HCT116 (cell line): ENCODE measurements around the gene GREM2. TPM values are rescaled to one million over a fixed set of nuclear protein-coding genes. Genes with fewer than 3 reads are reported as not detected.

Experiments used
- ATAC-seq: fragments of 200-7000 bp; cut with Tn5 transposase; 2 replicates; pipeline ENCODE4 v1.9.1; 2020; ENCODE audit warnings: mild to moderate bottlenecking, moderate library complexity
- BruUV-seq: library from RNA; stranded (reverse); fragments of 400-500 nt; replicated peaks from 2 replicates; lab custom pipeline; 2021; lab: Mats Ljungman, UMichigan
- CTCF ChIA-PET: fragments of 300-600 bp; sonication (Branson Sonifier 250); formaldehyde crosslinking; loops from one replicate; lab custom pipeline; 2021; ENCODE audit warnings: antibody characterized with exemption; lab: Charles Lee
- POLR2A ChIA-PET: fragments of 300-600, 350-600 bp; sonication (Branson Sonifier 250); formaldehyde crosslinking; loops from one replicate; lab custom pipeline; 2021; ENCODE audit warnings: antibody characterized with exemption; lab: Charles Lee
- RAD21 ChIA-PET, 2 experiments: fragments of 300-600 bp; sonication (Branson Sonifier 250); formaldehyde crosslinking; loops; one replicate each; lab custom pipeline; 2023; ENCODE audit warnings: low total read pairs in 2 of 2; ENCODE audit not compliant: uncharacterized antibody in 2 of 2, unreplicated experiment in 2 of 2, low non-redundant PET in 1 of 2; lab: Charles Lee
- DNase-seq: peaks from one replicate; pipeline ENCODE4 v3.0.0-alpha.2; 2010; ENCODE audit warnings: low read depth, low spot score
- H2AFZ ChIP-seq: fragments of 200-600 bp; shearing (Covaris generic), sonication (generic); 2 replicates; pipeline ENCODE4 v1.6.1; 2017; ENCODE audit warnings: low read depth, mixed run types, mixed read lengths, antibody characterized with exemption, low read length; ENCODE audit not compliant: poor library complexity, severe bottlenecking
- H3K27ac ChIP-seq: 2 replicates; pipeline ENCODE4 v1.5.1; 2012; ENCODE audit warnings: low read depth, low read length
- H3K27me3 ChIP-seq: fragments of 200-600 bp; sonication (generic); 2 replicates; pipeline ENCODE4 v1.6.1; 2016; ENCODE audit warnings: mixed run types, low read length, mixed read lengths; ENCODE audit not compliant: insufficient read depth
- H3K36me3 ChIP-seq, 2 experiments: fragments of 200-500 bp in 1 of 2; fragments of 200-600 bp in 1 of 2; sonication (Bioruptor generic) in 1 of 2; sonication (generic) in 1 of 2; 2 replicates each; pipeline versions ENCODE4 v1.5.1 to v1.6.1; 2014 to 2016; ENCODE audit warnings: low read length in 2 of 2, inconsistent platforms in 1 of 2, mixed read lengths in 1 of 2, mixed run types in 1 of 2; ENCODE audit not compliant: insufficient read depth in 2 of 2, control insufficient read depth in 1 of 2
- H3K4me1 ChIP-seq, 2 experiments: fragments of 200-600 bp in 1 of 2; sonication (generic) in 1 of 2; 2 replicates each; pipeline versions ENCODE4 v1.5.1 to v1.6.1; 2012 to 2017; ENCODE audit warnings: low read length in 2 of 2, inconsistent platforms in 1 of 2, mild to moderate bottlenecking in 1 of 2, mixed read lengths in 1 of 2, mixed run types in 1 of 2, moderate library complexity in 1 of 2; ENCODE audit not compliant: insufficient read depth in 2 of 2, control insufficient read depth in 1 of 2
- H3K4me2 ChIP-seq: fragments of 200-600 bp; sonication (generic); 2 replicates; pipeline ENCODE4 v1.6.1; 2017; ENCODE audit warnings: mixed run types, low read length, mixed read lengths
- H3K4me3 ChIP-seq, 2 experiments: fragments of 200-600 bp in 1 of 2; sonication (generic) in 1 of 2; replicated peaks in 1 of 2; 2 replicates each; pipeline ENCODE4 v1.5.1; 2011 to 2016; ENCODE audit warnings: low read length in 2 of 2, control low read depth in 1 of 2, low read depth in 1 of 2, mild to moderate bottlenecking in 1 of 2, mixed read lengths in 1 of 2, mixed run types in 1 of 2
- H3K79me2 ChIP-seq: fragments of 200-600 bp; sonication (generic); 2 replicates; pipeline ENCODE4 v1.6.1; 2017; ENCODE audit warnings: mild to moderate bottlenecking, mixed run types, low read length, moderate library complexity, mixed read lengths; ENCODE audit not compliant: insufficient read depth
- H3K9ac ChIP-seq: fragments of 200-600 bp; sonication (generic); 2 replicates; pipeline ENCODE4 v1.6.1; 2016; ENCODE audit warnings: low read length, mixed read lengths
- H3K9me2 ChIP-seq: fragments of 200-600 bp; sonication (generic), shearing (Covaris generic); 2 replicates; pipeline ENCODE4 v1.6.1; 2017; ENCODE audit warnings: mixed run types, mild to moderate bottlenecking, moderate library complexity; ENCODE audit not compliant: insufficient read depth
- H3K9me3 ChIP-seq, 2 experiments: fragments of 200-500 bp in 1 of 2; fragments of 200-600 bp in 1 of 2; sonication (Bioruptor generic) in 1 of 2; sonication (generic) in 1 of 2; 2 replicates each; pipeline ENCODE4 v1.6.1; 2014 to 2017; ENCODE audit warnings: low read length in 2 of 2, mixed read lengths in 2 of 2, inconsistent platforms in 1 of 2, low read depth in 1 of 2, mild to moderate bottlenecking in 1 of 2, mixed run types in 1 of 2, moderate library complexity in 1 of 2; ENCODE audit not compliant: control insufficient read depth in 1 of 2, insufficient read depth in 1 of 2
- H4K20me1 ChIP-seq: fragments of 200-600 bp; sonication (generic), shearing (Covaris generic); 2 replicates; pipeline ENCODE4 v1.6.1; 2017; ENCODE audit warnings: mixed run types, mild to moderate bottlenecking, moderate library complexity; ENCODE audit not compliant: insufficient read depth
- CBX3 ChIP-seq: IDR thresholded peaks from 2 replicates; pipeline ENCODE4 v1.6.1; 2012; ENCODE audit warnings: low read depth
- CEBPB ChIP-seq: IDR thresholded peaks from 2 replicates; pipeline ENCODE4 v1.6.1; 2012; ENCODE audit warnings: low read depth
- ELF1 ChIP-seq: IDR thresholded peaks from 2 replicates; pipeline ENCODE4 v1.6.1; 2012; ENCODE audit warnings: low read depth, borderline replicate concordance
- EZH2 ChIP-seq: fragments of 200-600 bp; sonication (generic); IDR thresholded peaks from 2 replicates; pipeline ENCODE4 v1.6.1; 2017; ENCODE audit warnings: antibody characterized with exemption, mixed run types
- EZH2phosphoT487 ChIP-seq: fragments of 200-600 bp; IDR thresholded peaks from 2 replicates; pipeline ENCODE4 v1.6.1; 2018; ENCODE audit warnings: antibody characterized with exemption, borderline replicate concordance
- JUND ChIP-seq: IDR thresholded peaks from 2 replicates; pipeline ENCODE4 v1.6.1; 2012
- POLR2A ChIP-seq: IDR thresholded peaks from 2 replicates; pipeline ENCODE4 v1.7.0; 2011; ENCODE audit warnings: borderline replicate concordance; ENCODE audit not compliant: insufficient read depth, insufficient read length; ENCODE audit errors: extremely low read depth
- RAD21 ChIP-seq: IDR thresholded peaks from 2 replicates; pipeline ENCODE4 v1.6.1; 2012; ENCODE audit warnings: low read depth, mild to moderate bottlenecking
- SP1 ChIP-seq: IDR thresholded peaks from 2 replicates; pipeline ENCODE4 v1.6.1; 2012; ENCODE audit warnings: low read depth
- SRF ChIP-seq: IDR thresholded peaks from 2 replicates; pipeline ENCODE4 v1.6.1; 2012; ENCODE audit warnings: low read depth
- TCF7L2 ChIP-seq: IDR thresholded peaks from 2 replicates; pipeline ENCODE4 v1.7.0; 2011; ENCODE audit warnings: borderline replicate concordance, inconsistent platforms; ENCODE audit not compliant: insufficient read depth, insufficient read length; ENCODE audit errors: extremely low read depth
- YY1 ChIP-seq: IDR thresholded peaks from 2 replicates; pipeline ENCODE4 v1.6.1; 2011; ENCODE audit warnings: low read length, low read depth, moderate library complexity, mild to moderate bottlenecking; ENCODE audit not compliant: insufficient replicate concordance; ENCODE audit errors: extremely low read depth
- ZFX ChIP-seq: fragments of 450-650 bp; IDR thresholded peaks from 2 replicates; pipeline ENCODE4 v1.6.1; 2017
- intact Hi-C: fragments of 100-400 bp; cut with micrococcal nuclease; formaldehyde crosslinking; loops from 2 replicates; pipeline ENCODE4 v1.10.0; 2022
- total RNA-seq: library from RNA; stranded (reverse); gene quantifications from one replicate; pipeline ENCODE4 v1.2.1, GENCODE V29; 2021; ENCODE audit not compliant: unreplicated experiment
- TF ChIP-seq, protein P1 (sequence below): IDR thresholded peaks from 2 replicates; pipeline ENCODE4 v1.6.1; 2012
- TF ChIP-seq, protein P2 (sequence below), 3 experiments: fragments of 200-600 bp in 1 of 3; sonication (generic) in 1 of 3; IDR thresholded peaks in 2 of 3; conservative IDR thresholded peaks in 1 of 3; 2 replicates each; pipeline ENCODE4 v1.5.1; 2012 to 2017; ENCODE audit warnings: low read depth in 2 of 3, low read length in 2 of 3, antibody characterized with exemption in 1 of 3, borderline replicate concordance in 1 of 3, control low read depth in 1 of 3, mild to moderate bottlenecking in 1 of 3, mixed read lengths in 1 of 3, mixed run types in 1 of 3, moderate library complexity in 1 of 3; ENCODE audit not compliant: insufficient read depth in 1 of 3
- TF ChIP-seq, protein P3 (sequence below): IDR thresholded peaks from 2 replicates; pipeline ENCODE4 v1.6.1; 2011; ENCODE audit warnings: mild to moderate bottlenecking, low read length, moderate library complexity; ENCODE audit not compliant: insufficient replicate concordance; ENCODE audit errors: extremely low read depth
- TF ChIP-seq, protein P4 (sequence below): IDR thresholded peaks from 2 replicates; pipeline ENCODE4 v1.6.1; 2012

GREM2 gene
- total RNA-seq, 1 experiment from 2014 or later = not detected

DNA sequence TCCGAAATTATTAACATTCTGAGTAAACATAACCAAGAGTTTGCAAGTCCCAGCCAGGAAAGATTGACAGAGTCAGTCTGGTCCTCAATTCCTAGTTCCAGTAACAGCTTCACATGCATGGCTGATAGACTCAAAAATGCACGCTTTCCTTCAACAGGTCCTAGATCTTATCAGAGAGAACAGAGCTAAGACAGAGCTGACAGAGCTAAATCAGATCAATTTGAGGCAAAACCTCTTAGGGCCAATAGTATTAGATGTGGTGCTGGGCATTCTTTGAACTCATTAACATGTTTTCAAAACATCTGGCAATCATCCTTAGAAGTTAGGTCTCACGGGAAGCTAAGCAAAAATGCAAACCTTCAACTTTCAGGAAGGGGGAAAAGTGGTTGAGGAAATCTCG lies 114.0 kb downstream of the GREM2 start:
- Histone ChIP-seq H2AFZ (no peak overlapping the region), H3K79me2 (no peaks in the 10 kb centered on the region), H3K4me1 (no peaks in the 10 kb centered on the region), H3K27ac (no peak overlapping the region), H3K9ac (no peak overlapping the region), H3K4me3 (no peak overlapping the region), H4K20me1 (no peaks in the 10 kb centered on the region), H3K27me3 (no peaks in the 10 kb centered on the region), H3K36me3 (no peaks in the 10 kb centered on the region), H3K9me3 (peaks cover 8 to 15% of the 10 kb centered on the region in 2 experiments; a peak in 2 of 4 replicates), H3K9me2 (no peaks in the 10 kb centered on the region), H3K4me2 (no peak overlapping the region)
- ChIA-PET POLR2A (no interaction called here), CTCF (no interaction called here)
- no peak for ATAC-seq
- BruUV-seq = no TSS peak
- no peak for DNase-seq
- intact Hi-C loops = no loop called here
- TF ChIP-seq TCF7L2 (no peak), RAD21 (no peak), SRF (no peak), EZH2phosphoT487 (no peak), EZH2 (no peak), YY1 (no peak), CBX3 (no peak), ZFX (no peak), SP1 (no peak), CEBPB (no peak), POLR2A (no peak), JUND (no peak), ELF1 (no peak)
- TF ChIP-seq, protein P1, sequence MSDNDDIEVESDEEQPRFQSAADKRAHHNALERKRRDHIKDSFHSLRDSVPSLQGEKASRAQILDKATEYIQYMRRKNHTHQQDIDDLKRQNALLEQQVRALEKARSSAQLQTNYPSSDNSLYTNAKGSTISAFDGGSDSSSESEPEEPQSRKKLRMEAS = no peak
- TF ChIP-seq, protein P2, sequence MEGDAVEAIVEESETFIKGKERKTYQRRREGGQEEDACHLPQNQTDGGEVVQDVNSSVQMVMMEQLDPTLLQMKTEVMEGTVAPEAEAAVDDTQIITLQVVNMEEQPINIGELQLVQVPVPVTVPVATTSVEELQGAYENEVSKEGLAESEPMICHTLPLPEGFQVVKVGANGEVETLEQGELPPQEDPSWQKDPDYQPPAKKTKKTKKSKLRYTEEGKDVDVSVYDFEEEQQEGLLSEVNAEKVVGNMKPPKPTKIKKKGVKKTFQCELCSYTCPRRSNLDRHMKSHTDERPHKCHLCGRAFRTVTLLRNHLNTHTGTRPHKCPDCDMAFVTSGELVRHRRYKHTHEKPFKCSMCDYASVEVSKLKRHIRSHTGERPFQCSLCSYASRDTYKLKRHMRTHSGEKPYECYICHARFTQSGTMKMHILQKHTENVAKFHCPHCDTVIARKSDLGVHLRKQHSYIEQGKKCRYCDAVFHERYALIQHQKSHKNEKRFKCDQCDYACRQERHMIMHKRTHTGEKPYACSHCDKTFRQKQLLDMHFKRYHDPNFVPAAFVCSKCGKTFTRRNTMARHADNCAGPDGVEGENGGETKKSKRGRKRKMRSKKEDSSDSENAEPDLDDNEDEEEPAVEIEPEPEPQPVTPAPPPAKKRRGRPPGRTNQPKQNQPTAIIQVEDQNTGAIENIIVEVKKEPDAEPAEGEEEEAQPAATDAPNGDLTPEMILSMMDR (IDR thresholded peaks at IDR 0.05 in 2 of 3, conservative IDR thresholded peaks at IDR 0.05 in 1 of 3; ENCODE audit: borderline replicate concordance in 1 of 3, insufficient read depth in 1 of 3, low read depth in 2 of 3, low read length in 2 of 3) = no peak
- TF ChIP-seq, protein P3, sequence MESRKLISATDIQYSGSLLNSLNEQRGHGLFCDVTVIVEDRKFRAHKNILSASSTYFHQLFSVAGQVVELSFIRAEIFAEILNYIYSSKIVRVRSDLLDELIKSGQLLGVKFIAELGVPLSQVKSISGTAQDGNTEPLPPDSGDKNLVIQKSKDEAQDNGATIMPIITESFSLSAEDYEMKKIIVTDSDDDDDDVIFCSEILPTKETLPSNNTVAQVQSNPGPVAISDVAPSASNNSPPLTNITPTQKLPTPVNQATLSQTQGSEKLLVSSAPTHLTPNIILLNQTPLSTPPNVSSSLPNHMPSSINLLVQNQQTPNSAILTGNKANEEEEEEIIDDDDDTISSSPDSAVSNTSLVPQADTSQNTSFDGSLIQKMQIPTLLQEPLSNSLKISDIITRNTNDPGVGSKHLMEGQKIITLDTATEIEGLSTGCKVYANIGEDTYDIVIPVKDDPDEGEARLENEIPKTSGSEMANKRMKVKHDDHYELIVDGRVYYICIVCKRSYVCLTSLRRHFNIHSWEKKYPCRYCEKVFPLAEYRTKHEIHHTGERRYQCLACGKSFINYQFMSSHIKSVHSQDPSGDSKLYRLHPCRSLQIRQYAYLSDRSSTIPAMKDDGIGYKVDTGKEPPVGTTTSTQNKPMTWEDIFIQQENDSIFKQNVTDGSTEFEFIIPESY = no peak
- TF ChIP-seq, protein P4, sequence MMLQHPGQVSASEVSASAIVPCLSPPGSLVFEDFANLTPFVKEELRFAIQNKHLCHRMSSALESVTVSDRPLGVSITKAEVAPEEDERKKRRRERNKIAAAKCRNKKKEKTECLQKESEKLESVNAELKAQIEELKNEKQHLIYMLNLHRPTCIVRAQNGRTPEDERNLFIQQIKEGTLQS = no peak
- TF ChIP-seq, all 23 proteins: peak for 0
- RAD21 ChIA-PET = no interaction called here
